GM21515 (cell line): ENCODE measurements around the gene USP43.
"Not testable (repeated sequence)": the region's sequence is repeated elsewhere in the genome, so short reads cannot be mapped to it uniquely, and the experiment has no call there.

Experiments used
- ATAC-seq: cut with Tn5 transposase; IDR thresholded peaks from one replicate; pipeline ENCODE4 v1.9.1; 2021; ENCODE audit not compliant: unreplicated experiment

The USP43 gene

GRCh38 chr17:9658593-9659211, 13.4 kb downstream of the USP43 start:
- ATAC-seq, result no peak

- ATAC-seq, result no peak
Measured at GRCh38 chr17:9661027-9661426, 15.7 kb downstream of the USP43 start.

- ATAC-seq, result not testable (repeated sequence)
Measured at GRCh38 chr17:9663511-9663910, 18.2 kb downstream of the USP43 start.

- ATAC-seq, result no peak
Measured at GRCh38 chr17:9666461-9667050, 21.2 kb downstream of the USP43 start.

- ATAC-seq, result no peak
Measured at GRCh38 chr17:9668517-9668916, 23.2 kb downstream of the USP43 start.

- no peak for ATAC-seq
Measured at GRCh38 chr17:9669551-9670008, 24.3 kb downstream of the USP43 start.

- ATAC-seq, result no peak
Measured at GRCh38 chr17:9670596-9670995, 25.3 kb downstream of the USP43 start.

- no peak for ATAC-seq
Measured at GRCh38 chr17:9671559-9671958, 26.2 kb downstream of the USP43 start.

GRCh38 chr17:9672266-9672665, 26.9 kb downstream of the USP43 start:
- ATAC-seq, result no peak

GRCh38 chr17:9672691-9673090, 27.4 kb downstream of the USP43 start:
- no peak for ATAC-seq

GRCh38 chr17:9676084-9676483, 30.8 kb downstream of the USP43 start:
- no peak for ATAC-seq

GRCh38 chr17:9676820-9677310, 31.5 kb downstream of the USP43 start:
- no peak for ATAC-seq

GRCh38 chr17:9677411-9677810, 32.1 kb downstream of the USP43 start:
- no peak for ATAC-seq

- no peak for ATAC-seq
Measured at GRCh38 chr17:9677896-9678295, 32.6 kb downstream of the USP43 start.

GRCh38 chr17:9684955-9685621, 39.8 kb downstream of the USP43 start:
- no peak for ATAC-seq

- no peak for ATAC-seq
Measured at GRCh38 chr17:9693755-9694154, 48.4 kb downstream of the USP43 start.

GRCh38 chr17:9696279-9697044, 51.1 kb downstream of the USP43 start:
- no peak for ATAC-seq

GRCh38 chr17:9700136-9700535, 54.8 kb downstream of the USP43 start:
- no peak for ATAC-seq

- no peak for ATAC-seq
Measured at GRCh38 chr17:9700754-9701476, 55.6 kb downstream of the USP43 start.

- no peak for ATAC-seq
Measured at GRCh38 chr17:9702482-9702881, 57.2 kb downstream of the USP43 start.
